GM12872 (cell line): Measurements from ENCODE around the gene EVA1A.

Source experiments
- TF ChIP-seq, protein P1 (sequence below): IDR thresholded peaks from 3 replicates; pipeline ENCODE4 v1.5.1; 2011; ENCODE audit warnings: low read depth, mild to moderate bottlenecking, low read length, moderate library complexity; ENCODE audit not compliant: insufficient read depth

The EVA1A gene

DNA sequence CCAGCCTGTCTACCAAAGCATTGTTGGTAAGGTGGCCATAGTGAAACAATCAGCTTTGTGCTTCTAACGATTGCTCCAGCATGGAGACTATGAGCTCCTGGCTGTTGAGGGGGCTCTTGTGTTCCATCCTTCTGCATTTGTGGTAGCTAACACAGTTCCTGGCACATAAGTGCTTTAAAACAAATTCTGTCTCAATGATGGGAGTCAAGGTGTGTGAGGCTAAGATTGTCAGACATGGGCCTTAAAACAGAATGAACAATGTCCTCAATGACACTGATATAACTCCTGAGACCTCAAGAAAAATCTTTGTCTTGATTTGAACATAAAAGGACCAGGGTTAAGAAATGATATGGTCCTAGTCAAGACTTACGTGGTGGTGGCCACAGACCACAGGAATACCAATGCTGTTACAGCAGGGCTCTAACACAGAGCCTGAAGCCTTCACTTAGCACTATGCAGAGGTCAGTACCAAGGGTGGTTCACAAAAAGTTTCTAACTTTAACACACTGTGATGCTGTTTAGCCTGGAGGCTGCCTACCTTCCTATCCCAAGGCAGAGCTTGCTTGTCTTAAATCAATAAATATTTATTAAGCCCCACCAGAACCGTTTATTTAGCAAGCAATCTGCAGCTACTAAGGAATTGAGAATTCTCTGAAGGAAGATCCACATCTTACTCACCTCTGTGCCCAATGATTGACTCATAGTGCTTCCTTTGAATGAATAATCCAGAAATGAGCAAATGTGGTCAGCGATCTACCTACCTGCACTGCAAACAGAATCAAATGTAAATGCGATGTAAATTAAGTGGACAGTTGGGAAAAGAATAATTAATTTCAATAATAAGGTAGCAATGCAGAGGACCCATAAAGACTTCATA, 35.1 kb downstream of the EVA1A start:
- TF ChIP-seq, protein P1, sequence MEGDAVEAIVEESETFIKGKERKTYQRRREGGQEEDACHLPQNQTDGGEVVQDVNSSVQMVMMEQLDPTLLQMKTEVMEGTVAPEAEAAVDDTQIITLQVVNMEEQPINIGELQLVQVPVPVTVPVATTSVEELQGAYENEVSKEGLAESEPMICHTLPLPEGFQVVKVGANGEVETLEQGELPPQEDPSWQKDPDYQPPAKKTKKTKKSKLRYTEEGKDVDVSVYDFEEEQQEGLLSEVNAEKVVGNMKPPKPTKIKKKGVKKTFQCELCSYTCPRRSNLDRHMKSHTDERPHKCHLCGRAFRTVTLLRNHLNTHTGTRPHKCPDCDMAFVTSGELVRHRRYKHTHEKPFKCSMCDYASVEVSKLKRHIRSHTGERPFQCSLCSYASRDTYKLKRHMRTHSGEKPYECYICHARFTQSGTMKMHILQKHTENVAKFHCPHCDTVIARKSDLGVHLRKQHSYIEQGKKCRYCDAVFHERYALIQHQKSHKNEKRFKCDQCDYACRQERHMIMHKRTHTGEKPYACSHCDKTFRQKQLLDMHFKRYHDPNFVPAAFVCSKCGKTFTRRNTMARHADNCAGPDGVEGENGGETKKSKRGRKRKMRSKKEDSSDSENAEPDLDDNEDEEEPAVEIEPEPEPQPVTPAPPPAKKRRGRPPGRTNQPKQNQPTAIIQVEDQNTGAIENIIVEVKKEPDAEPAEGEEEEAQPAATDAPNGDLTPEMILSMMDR = no peak

DNA sequence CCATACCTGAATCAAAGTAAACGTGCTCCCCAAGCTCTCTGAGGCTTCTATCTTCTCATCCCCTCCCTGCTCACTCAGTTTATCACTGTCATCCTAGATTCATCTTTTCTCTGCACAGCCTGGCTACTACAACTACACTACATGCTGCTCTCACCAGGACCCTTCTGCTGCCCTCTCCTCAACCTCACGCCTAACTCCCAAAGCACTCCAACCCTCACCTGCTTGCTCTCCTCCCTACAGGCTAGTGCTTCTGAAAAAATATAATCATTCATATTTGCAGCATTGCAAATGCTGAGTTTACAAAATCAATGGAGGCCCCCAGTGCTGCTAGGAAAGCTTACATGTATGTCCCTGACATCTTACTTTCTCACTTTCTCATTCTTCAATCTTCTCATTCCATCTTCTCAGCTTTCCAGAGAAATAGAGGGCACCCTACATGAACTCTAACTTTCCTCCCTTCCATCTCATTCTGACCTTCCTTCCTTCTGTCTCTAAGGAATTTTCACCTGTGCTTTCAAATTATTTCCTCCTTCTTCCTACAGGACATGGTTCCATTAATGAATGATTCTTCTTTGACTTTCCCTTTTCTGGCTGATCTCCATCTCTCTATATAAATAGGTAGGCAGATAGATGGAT, 36.3 kb downstream of the EVA1A start:
- TF ChIP-seq, protein P1 = no peak

DNA sequence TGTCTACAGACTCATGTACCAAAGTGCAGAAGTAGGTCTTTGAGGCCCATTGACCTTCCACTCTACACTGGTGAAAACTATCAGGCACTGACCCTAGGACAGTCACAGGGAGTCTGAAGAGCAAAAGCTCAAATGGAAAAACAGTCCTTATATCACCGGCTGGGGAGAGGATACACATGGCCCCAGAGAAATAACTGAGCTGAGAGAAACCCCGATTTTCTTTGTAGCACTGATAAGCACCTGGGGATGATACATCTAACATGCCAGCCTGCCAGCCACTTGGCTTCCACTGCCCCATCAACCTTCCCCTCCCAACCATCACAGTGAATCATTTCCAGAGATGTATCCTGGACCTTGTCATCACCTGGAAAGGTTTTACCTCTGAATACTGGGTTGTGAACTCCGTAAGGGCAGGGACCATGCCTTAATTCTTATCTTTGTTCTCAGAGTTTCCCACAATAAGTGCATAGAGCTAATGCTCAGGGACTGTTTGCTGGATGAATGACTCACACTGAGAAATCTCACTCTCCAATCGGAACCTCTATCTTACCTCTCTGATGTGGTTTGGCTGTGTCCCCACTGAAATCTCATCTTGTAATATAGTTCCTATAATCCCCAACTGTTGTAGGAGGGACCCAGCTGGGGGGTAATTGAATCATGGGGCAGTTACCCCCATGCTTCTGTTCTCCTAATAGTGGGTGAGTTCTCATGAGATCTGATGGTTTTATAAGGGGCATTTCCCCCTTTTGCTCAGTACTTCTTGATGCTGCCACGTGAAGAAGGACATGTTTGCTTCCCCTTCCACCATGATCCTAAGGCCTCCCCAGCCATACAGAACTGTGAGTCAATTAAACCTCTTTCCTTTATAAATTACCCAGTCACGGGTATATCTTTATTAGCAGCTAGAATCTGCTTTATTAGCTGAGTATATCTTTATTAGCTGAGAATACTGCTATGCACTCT, 37.1 kb downstream of the EVA1A start:
- TF ChIP-seq, protein P1 = no peak

DNA sequence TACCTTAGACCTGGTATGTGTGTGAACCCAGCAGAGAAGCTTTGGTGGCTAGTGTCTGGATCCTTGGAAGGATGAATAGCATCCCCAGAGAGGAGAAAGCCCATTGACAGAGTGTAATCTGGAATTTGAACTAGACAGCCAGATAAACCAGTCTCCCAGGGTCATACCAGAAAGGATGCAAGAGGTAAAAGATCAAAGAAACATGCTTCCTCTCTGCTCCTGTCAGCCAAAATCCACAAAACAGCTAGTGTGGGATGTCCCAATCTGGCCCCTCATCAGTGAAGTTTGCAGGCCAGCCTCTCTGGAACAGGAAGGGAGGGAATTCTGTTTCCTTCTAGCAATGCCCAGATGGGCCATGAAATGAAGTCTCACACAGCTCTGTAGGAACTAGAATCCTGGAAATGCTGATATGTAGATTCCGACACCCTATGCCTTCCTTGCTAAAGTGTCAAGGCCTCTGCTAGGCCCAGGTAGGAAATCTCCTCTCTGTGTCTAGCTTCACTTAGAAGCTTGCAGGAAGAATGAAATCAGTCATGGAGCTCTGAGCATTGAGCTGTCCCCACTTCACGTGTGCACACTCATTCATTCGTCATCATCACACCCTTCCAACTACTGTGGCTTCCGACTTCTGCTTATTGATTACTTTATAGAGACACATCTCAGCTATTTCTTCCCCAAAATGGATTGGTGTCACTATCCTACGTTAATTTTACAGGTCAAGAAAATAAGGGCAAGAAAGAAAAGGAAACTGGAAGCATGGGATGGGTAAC, 38.0 kb downstream of the EVA1A start:
- TF ChIP-seq, protein P1 = no peak

DNA sequence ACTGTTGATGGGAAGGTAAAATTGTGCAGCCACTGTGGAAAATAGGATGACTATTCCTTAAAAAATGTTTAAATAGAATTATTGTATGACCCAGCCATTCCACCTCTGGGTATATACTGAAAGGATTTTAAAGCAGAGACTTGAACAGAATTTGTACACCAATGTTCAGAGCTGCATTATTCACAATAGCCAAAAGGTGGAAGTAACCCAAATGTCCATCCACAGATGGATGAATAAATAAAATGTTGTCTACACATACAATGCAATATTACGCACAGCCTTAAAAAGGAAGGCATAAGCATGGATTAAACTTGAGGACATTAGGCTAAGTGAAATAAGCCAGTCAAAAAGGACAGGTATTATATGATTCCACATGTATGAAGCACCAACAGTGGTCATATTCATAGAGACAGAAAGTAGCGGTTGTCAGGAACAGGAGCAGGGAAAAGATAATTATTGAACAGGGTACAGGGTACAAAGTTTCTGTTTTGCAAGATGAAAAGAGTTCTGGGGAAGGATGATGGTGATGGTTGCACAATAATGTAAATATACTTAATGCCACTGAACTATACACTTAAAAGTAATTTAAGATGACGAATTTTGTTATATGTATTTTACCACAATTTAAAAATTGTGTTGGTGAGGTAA, 39.4 kb downstream of the EVA1A start:
- TF ChIP-seq, protein P1 = no peak

DNA sequence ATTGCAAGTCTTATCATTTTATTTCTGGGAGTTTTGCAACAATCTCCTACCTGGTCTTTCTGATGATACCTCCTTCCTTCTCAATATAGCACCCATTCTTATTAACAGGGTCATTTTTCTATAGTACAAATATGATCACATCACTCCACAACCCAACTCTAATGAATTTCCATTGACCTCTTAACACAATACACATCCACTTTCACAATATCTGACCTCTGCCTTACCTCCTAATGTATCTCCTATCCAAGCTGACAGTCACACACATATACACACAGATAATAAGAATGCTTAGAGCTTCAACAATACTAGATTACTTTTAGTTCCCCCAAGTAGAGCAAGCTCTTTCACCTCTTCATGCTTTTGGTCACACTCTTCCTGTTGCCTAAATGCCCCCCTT, 40.9 kb downstream of the EVA1A start:
- TF ChIP-seq, protein P1 = no peak
